Endothelial cell of umbilical vein (primary cell): ENCODE measurements around the gene INSIG2. TPM values are rescaled to one million over a fixed set of nuclear protein-coding genes. Genes with fewer than 3 reads are reported as not detected.

Experiments
- BruUV-seq: library from RNA; stranded (reverse); fragments of 400-500 nt; replicated peaks from 2 replicates; lab custom pipeline; 2021; lab: Mats Ljungman, UMichigan
- CTCF ChIA-PET: fragments of 300-600, 350-600 bp; sonication (Branson Sonifier 250); formaldehyde crosslinking; loops from one replicate; lab custom pipeline; 2021; ENCODE audit warnings: antibody characterized with exemption, inconsistent platforms; lab: Charles Lee
- POLR2A ChIA-PET: fragments of 300-600, 350-600 bp; sonication (Branson Sonifier 250); formaldehyde crosslinking; loops from one replicate; lab custom pipeline; 2021; ENCODE audit warnings: antibody characterized with exemption, inconsistent platforms; lab: Charles Lee
- DNase-seq: peaks from one replicate; pipeline ENCODE4 v3.0.0-alpha.2; 2011; ENCODE audit warnings: low read depth, low spot score
- FAIRE-seq: peaks from 2 replicates; lab custom pipeline; 2011; peaks lifted over from hg19 to GRCh38; lab: Jason Lieb, UNC
- H2AFZ ChIP-seq: 2 replicates; pipeline ENCODE4 v1.6.0; 2012; ENCODE audit warnings: low read depth, low read length, control low read depth, inconsistent platforms
- H3K27ac ChIP-seq: 2 replicates; pipeline ENCODE4 v1.5.1; 2011; ENCODE audit warnings: low read depth, mild to moderate bottlenecking, control low read depth, low read length, moderate library complexity; ENCODE audit not compliant: insufficient read depth
- H3K27me3 ChIP-seq, 2 experiments: 2 replicates each; pipeline versions ENCODE4 v1.6.0 to v1.6.1; 2011; ENCODE audit warnings: low read length in 2 of 2, mixed read lengths in 1 of 2; ENCODE audit not compliant: control insufficient read depth in 2 of 2, insufficient read depth in 2 of 2
- H3K36me3 ChIP-seq, 2 experiments: 2 replicates in 1 of 2; 3 replicates in 1 of 2; pipeline ENCODE4 v1.5.1; 2011; ENCODE audit warnings: low read length in 2 of 2, mild to moderate bottlenecking in 1 of 2, moderate library complexity in 1 of 2; ENCODE audit not compliant: control insufficient read depth in 2 of 2, insufficient read depth in 2 of 2; ENCODE audit errors: extremely low read depth in 1 of 2
- H3K4me1 ChIP-seq: 3 replicates; pipeline ENCODE4 v1.5.1; 2011; ENCODE audit warnings: mild to moderate bottlenecking, low read length; ENCODE audit not compliant: control insufficient read depth, insufficient read depth; ENCODE audit errors: extremely low read depth
- H3K4me2 ChIP-seq: 2 replicates; pipeline ENCODE4 v1.6.1; 2011; ENCODE audit warnings: low read length, control low read depth, mixed read lengths; ENCODE audit not compliant: insufficient read depth
- H3K4me3 ChIP-seq, 3 experiments: fragments of 200-600 bp in 1 of 3; sonication (generic), shearing (Covaris generic) in 1 of 3; replicated peaks in 1 of 3; 2 replicates each; pipeline ENCODE4 v1.5.1; 2011 to 2016; ENCODE audit warnings: control low read depth in 3 of 3, low read length in 3 of 3, mild to moderate bottlenecking in 2 of 3, inconsistent platforms in 1 of 3, low read depth in 1 of 3, moderate library complexity in 1 of 3; ENCODE audit not compliant: insufficient read depth in 1 of 3
- H3K79me2 ChIP-seq: 2 replicates; pipeline ENCODE4 v1.6.0; 2012; ENCODE audit warnings: low read length, inconsistent platforms; ENCODE audit not compliant: control insufficient read depth, insufficient read depth
- H3K9ac ChIP-seq: replicated peaks from 2 replicates; pipeline ENCODE3; 2011; ENCODE audit warnings: low read length, control low read depth; ENCODE audit not compliant: insufficient read depth; ENCODE audit errors: extremely low read depth
- H3K9me1 ChIP-seq: replicated peaks from 3 replicates; pipeline ENCODE4 v1.6.0; 2011; ENCODE audit warnings: mild to moderate bottlenecking, low read length; ENCODE audit not compliant: control insufficient read depth, insufficient read depth; ENCODE audit errors: extremely low read depth
- H3K9me3 ChIP-seq: replicated peaks from 2 replicates; pipeline ENCODE4 v1.5.1; 2012; ENCODE audit warnings: low read length, inconsistent platforms; ENCODE audit not compliant: control insufficient read depth, insufficient read depth
- H4K20me1 ChIP-seq: replicated peaks from 2 replicates; pipeline ENCODE3; 2011; ENCODE audit warnings: mild to moderate bottlenecking, low read length; ENCODE audit not compliant: control insufficient read depth, insufficient read depth; ENCODE audit errors: extremely low read depth
- EZH2 ChIP-seq: IDR thresholded peaks from 2 replicates; pipeline ENCODE4 v1.6.1; 2012; ENCODE audit warnings: borderline replicate concordance, low read depth, mild to moderate bottlenecking, moderate library complexity, low read length, inconsistent platforms; ENCODE audit not compliant: severe bottlenecking
- FOS ChIP-seq: IDR thresholded peaks from 2 replicates; pipeline ENCODE4 v1.6.1; 2011; ENCODE audit warnings: mild to moderate bottlenecking, low read length, moderate library complexity, borderline replicate concordance; ENCODE audit not compliant: insufficient read depth
- GATA2 ChIP-seq: IDR thresholded peaks from 2 replicates; pipeline ENCODE4 v1.7.0; 2011; ENCODE audit warnings: low read depth, mild to moderate bottlenecking, moderate library complexity, mixed read lengths, low read length; ENCODE audit not compliant: insufficient read length, insufficient read depth
- JUN ChIP-seq: IDR thresholded peaks from 2 replicates; pipeline ENCODE4 v1.6.1; 2011; ENCODE audit warnings: borderline replicate concordance, low read depth; ENCODE audit not compliant: insufficient read length, insufficient read depth
- MYC ChIP-seq: IDR thresholded peaks from one replicate; pipeline ENCODE4 v1.6.1; 2011; ENCODE audit warnings: mild to moderate bottlenecking, low read depth, low read length
- POLR2A ChIP-seq: IDR thresholded peaks from 2 replicates; pipeline ENCODE4 v1.6.1; 2012; ENCODE audit warnings: low read depth, mild to moderate bottlenecking, control low read depth, low read length
- POLR2AphosphoS5 ChIP-seq: IDR thresholded peaks from 2 replicates; pipeline ENCODE4 v1.6.1; 2012; ENCODE audit warnings: low read depth, mild to moderate bottlenecking, control low read depth, low read length, moderate library complexity; ENCODE audit not compliant: insufficient read depth
- dilution Hi-C: fragments of 300-500 bp; cut with MboI; formaldehyde crosslinking; loops from one replicate; pipeline ENCODE4 v1.15.0; 2019; ENCODE audit warnings: low sequenced_read_pairs; ENCODE audit not compliant: extremely low pct_ligation_motif_present
- intact Hi-C: fragments of 100-400 bp; cut with micrococcal nuclease; formaldehyde crosslinking; loops from one replicate; pipeline ENCODE4 v1.10.0; 2022
- polyA plus RNA-seq, 4 experiments: library from polyadenylated mRNA; depleted of rRNA in 3 of 4; stranded (reverse) in 3 of 4; unstranded in 1 of 4; fragments of >200 nt; gene quantifications; 2 replicates each; pipeline versions ENCODE4 v1.2.1 to v1.2.3, GENCODE V29; 2011 to 2012; ENCODE audit warnings: missing spikeins in 1 of 4
- total RNA-seq: library from RNA; stranded (reverse); gene quantifications from 2 replicates; pipeline ENCODE4 v1.2.3, GENCODE V29; 2021
- TF ChIP-seq, protein P1 (sequence below): IDR thresholded peaks from 2 replicates; pipeline ENCODE4 v1.6.1; 2011; ENCODE audit not compliant: insufficient read depth, insufficient read length
- TF ChIP-seq, protein P2 (sequence below), 2 donors: IDR thresholded peaks; 1 replicate in 1 of 2; 2 replicates in 1 of 2; pipeline ENCODE4 v1.5.1; 2011; ENCODE audit warnings: low read length in 2 of 2, mild to moderate bottlenecking in 2 of 2, moderate library complexity in 2 of 2, control low read depth in 1 of 2, inconsistent platforms in 1 of 2, low read depth in 1 of 2; ENCODE audit not compliant: insufficient read depth in 1 of 2; ENCODE audit errors: extremely low read depth in 1 of 2

INSIG2 gene
- total and polyA plus RNA-seq, 2 donors (not counting 3 experiments of a cell fraction or from before 2014, with no cell fraction given): 24.1 to 26.9 TPM

DNA sequence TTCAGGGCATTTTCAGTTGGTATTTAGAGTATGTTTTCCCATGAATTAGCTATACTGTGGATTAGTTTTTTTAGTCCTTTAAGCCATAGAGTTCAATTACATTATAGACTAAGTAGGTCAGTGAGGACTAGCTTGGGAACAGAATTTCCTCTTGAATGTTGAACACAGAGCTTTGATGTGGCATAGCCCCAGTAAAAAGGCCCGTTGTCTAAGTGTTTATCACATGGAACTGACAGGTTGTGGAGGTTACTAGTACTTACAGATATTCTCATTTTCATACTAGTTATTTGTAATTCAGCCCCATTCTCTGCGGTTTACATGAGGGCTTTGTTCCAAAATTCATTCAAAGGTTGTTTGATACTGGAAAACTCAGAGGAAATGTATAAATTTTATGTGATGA is 6.2 kb downstream of the INSIG2 start:
- Histone ChIP-seq H3K36me3 (no peaks in the 10 kb centered on the region), H2AFZ (no peak overlapping the region), H3K79me2 (peaks cover 74% of the 10 kb centered on the region), H3K27ac (no peak overlapping the region), H3K27me3 (no peaks in the 10 kb centered on the region), H3K9ac (no peak overlapping the region), H3K4me3 (no peak overlapping the region), H3K4me2 (no peak overlapping the region), H3K4me1 (peaks cover 22% of the 10 kb centered on the region), H3K9me3 (no peaks in the 10 kb centered on the region), H4K20me1 (peaks cover 5% of the 10 kb centered on the region), H3K9me1 (no peaks in the 10 kb centered on the region)
- CTCF ChIA-PET: interaction anchor here (1.8 kb wide), 1 partner anchor 48 kb away, joined by 4 read pairs; no protein-coding TSS in a partner anchor
- intact Hi-C loops (no loop called here), dilution Hi-C loops (no loop called here)
- TF ChIP-seq POLR2AphosphoS5 (no peak), JUN (no peak), FOS (no peak), GATA2 (no peak), EZH2 (no peak), MYC (no peak), POLR2A (no peak)
- TF ChIP-seq, protein P1, sequence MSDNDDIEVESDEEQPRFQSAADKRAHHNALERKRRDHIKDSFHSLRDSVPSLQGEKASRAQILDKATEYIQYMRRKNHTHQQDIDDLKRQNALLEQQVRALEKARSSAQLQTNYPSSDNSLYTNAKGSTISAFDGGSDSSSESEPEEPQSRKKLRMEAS: no peak
- TF ChIP-seq, protein P2, sequence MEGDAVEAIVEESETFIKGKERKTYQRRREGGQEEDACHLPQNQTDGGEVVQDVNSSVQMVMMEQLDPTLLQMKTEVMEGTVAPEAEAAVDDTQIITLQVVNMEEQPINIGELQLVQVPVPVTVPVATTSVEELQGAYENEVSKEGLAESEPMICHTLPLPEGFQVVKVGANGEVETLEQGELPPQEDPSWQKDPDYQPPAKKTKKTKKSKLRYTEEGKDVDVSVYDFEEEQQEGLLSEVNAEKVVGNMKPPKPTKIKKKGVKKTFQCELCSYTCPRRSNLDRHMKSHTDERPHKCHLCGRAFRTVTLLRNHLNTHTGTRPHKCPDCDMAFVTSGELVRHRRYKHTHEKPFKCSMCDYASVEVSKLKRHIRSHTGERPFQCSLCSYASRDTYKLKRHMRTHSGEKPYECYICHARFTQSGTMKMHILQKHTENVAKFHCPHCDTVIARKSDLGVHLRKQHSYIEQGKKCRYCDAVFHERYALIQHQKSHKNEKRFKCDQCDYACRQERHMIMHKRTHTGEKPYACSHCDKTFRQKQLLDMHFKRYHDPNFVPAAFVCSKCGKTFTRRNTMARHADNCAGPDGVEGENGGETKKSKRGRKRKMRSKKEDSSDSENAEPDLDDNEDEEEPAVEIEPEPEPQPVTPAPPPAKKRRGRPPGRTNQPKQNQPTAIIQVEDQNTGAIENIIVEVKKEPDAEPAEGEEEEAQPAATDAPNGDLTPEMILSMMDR (IDR thresholded peaks at IDR 0.05; ENCODE audit: extremely low read depth in 1 of 2, insufficient read depth in 1 of 2, low read depth in 1 of 2, low read length in 2 of 2): no peak
- DNase-seq: no peak
- no peak for FAIRE-seq
- POLR2A ChIA-PET: interaction anchor here (0.6 to 1.1 kb wide), 2 partner anchors 9 to 29 kb away, joined by 3 to 4 read pairs; no protein-coding TSS in a partner anchor
- no TSS peak for BruUV-seq
